ENCODE data around the gene KCTD3. TPM values are rescaled to one million over a fixed set of nuclear protein-coding genes. Genes with fewer than 3 reads are reported as not detected.

The KCTD3 gene
- polyA plus RNA-seq, 1 donor (not counting 4 experiments of a cell fraction or from before 2014, with no cell fraction given): 43.4 TPM

DNA sequence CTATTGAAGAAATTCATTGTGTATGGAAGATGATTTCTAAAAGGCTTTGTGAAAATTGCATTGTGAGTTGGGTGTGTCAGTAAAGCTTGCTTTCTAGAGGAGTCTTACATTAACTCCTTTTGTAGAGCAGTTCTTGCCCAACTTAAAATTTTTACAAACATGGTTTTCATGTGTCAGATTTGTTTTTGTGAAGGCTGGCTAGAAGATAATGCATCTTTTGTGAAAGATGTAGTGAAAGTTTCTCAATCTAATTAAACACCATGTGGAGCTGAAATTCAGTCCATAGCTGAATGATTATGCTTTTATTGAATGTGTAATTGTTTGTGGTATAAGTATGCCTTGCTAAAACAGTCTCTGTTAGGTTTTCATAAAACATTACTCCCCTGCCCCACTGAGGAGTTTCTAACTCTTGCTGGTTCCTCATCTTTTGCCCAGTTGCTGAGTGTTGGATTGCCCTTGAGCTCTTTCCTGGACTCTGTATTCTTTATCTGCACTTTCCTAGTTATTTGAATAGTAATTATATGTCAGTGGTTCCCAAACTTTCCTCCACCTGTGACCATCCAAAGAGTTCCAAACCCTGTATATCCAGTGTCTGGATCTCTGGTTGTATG, 38.0 kb downstream of the KCTD3 start:
- H3K79me2 ChIP-seq (ENCODE audit: control insufficient read depth, insufficient read depth, low read length): no peaks in the 10 kb centered on the region
- DNase-seq (ENCODE audit: low read depth, low spot score) (no peak), FAIRE-seq (no peak)
- no peaks in the 10 kb centered on the region for H4K20me1 ChIP-seq (ENCODE audit: control insufficient read depth, extremely low read depth, insufficient read depth, low read length)
- no peaks in the 10 kb centered on the region for H3K9me3 ChIP-seq (ENCODE audit: control insufficient read depth, low read depth, low read length)
- no peaks in the 10 kb centered on the region for H3K27me3 ChIP-seq (ENCODE audit: control insufficient read depth, extremely low read depth, insufficient read depth, low read length)
- dilution Hi-C loops (cut with MboI; ENCODE audit: extremely low pct_ligation_motif_present, low sequenced_read_pairs): no loop called here
- H3K36me3 ChIP-seq (ENCODE audit: control insufficient read depth in 2 of 2, extremely low read depth in 1 of 2, insufficient read depth in 2 of 2, low read length in 2 of 2): no peaks in the 10 kb centered on the region
- H3K9me1 ChIP-seq (ENCODE audit: control insufficient read depth, extremely low read depth, insufficient read depth, low read length): no peaks in the 10 kb centered on the region
- no peak overlapping the region for H2AFZ ChIP-seq (ENCODE audit: control insufficient read depth, low read length)
- no peak for TF ChIP-seq EZH2 (IDR thresholded peaks at IDR 0.05; ENCODE audit: low read length)
- TF ChIP-seq, protein P1, sequence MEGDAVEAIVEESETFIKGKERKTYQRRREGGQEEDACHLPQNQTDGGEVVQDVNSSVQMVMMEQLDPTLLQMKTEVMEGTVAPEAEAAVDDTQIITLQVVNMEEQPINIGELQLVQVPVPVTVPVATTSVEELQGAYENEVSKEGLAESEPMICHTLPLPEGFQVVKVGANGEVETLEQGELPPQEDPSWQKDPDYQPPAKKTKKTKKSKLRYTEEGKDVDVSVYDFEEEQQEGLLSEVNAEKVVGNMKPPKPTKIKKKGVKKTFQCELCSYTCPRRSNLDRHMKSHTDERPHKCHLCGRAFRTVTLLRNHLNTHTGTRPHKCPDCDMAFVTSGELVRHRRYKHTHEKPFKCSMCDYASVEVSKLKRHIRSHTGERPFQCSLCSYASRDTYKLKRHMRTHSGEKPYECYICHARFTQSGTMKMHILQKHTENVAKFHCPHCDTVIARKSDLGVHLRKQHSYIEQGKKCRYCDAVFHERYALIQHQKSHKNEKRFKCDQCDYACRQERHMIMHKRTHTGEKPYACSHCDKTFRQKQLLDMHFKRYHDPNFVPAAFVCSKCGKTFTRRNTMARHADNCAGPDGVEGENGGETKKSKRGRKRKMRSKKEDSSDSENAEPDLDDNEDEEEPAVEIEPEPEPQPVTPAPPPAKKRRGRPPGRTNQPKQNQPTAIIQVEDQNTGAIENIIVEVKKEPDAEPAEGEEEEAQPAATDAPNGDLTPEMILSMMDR (optimal IDR thresholded peaks at IDR 0.05 in 1 of 3, IDR thresholded peaks at IDR 0.05 in 1 of 3, conservative IDR thresholded peaks at IDR 0.05 in 1 of 3; ENCODE audit: extremely low read depth in 1 of 3, insufficient read depth in 2 of 3, low read length in 3 of 3): no peak
- peaks cover 5% of the 10 kb centered on the region for H3K4me1 ChIP-seq (ENCODE audit: control insufficient read depth, extremely low read depth, insufficient read depth, low read length)
- no peak overlapping the region for H3K9ac ChIP-seq (ENCODE audit: control insufficient read depth, extremely low read depth, insufficient read depth, low read length)
- H3K4me2 ChIP-seq (ENCODE audit: control insufficient read depth, extremely low read depth, insufficient read depth, low read depth, low read length): no peak overlapping the region
- H3K27ac ChIP-seq (ENCODE audit: control insufficient read depth, insufficient read depth, low read length): no peak overlapping the region
- no peak overlapping the region for H3K4me3 ChIP-seq (ENCODE audit: control insufficient read depth in 2 of 3, extremely low read depth in 1 of 3, insufficient read depth in 2 of 3, low read depth in 1 of 3, low read length in 3 of 3)

DNA sequence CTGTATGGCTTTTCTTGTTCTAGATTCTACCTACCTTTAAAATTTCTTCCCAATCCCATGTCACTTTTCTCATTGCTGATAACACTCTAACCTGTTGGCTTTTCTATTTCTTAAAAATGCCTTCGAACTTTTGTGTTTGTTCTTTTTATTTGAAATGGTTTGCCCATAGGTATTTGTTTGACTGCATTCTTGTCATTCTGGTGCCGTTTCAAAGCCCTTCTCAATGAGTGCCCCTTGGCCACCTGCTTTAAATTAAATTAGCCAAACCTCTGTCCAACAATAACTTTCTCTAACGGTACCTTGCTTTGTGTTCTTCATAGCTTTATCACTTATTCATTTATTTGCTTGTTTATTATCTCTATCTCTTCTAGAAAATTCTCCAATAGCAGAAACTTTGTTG, 38.9 kb downstream of the KCTD3 start:
- DNase-seq (ENCODE audit: low read depth, low spot score) (no peak), FAIRE-seq (no peak)
- Histone ChIP-seq H3K9ac (ENCODE audit: control insufficient read depth, extremely low read depth, insufficient read depth, low read length) (no peak overlapping the region), H3K4me3 (ENCODE audit: control insufficient read depth in 2 of 3, extremely low read depth in 1 of 3, insufficient read depth in 2 of 3, low read depth in 1 of 3, low read length in 3 of 3) (no peak overlapping the region), H3K4me2 (ENCODE audit: control insufficient read depth, extremely low read depth, insufficient read depth, low read depth, low read length) (no peak overlapping the region), H4K20me1 (ENCODE audit: control insufficient read depth, extremely low read depth, insufficient read depth, low read length) (no peaks in the 10 kb centered on the region), H3K27me3 (ENCODE audit: control insufficient read depth, extremely low read depth, insufficient read depth, low read length) (no peaks in the 10 kb centered on the region), H3K9me1 (ENCODE audit: control insufficient read depth, extremely low read depth, insufficient read depth, low read length) (no peaks in the 10 kb centered on the region), H3K27ac (ENCODE audit: control insufficient read depth, insufficient read depth, low read length) (no peak overlapping the region), H3K4me1 (ENCODE audit: control insufficient read depth, extremely low read depth, insufficient read depth, low read length) (peaks cover 5% of the 10 kb centered on the region), H3K79me2 (ENCODE audit: control insufficient read depth, insufficient read depth, low read length) (no peaks in the 10 kb centered on the region), H2AFZ (ENCODE audit: control insufficient read depth, low read length) (no peak overlapping the region), H3K36me3 (ENCODE audit: control insufficient read depth in 2 of 2, extremely low read depth in 1 of 2, insufficient read depth in 2 of 2, low read length in 2 of 2) (no peaks in the 10 kb centered on the region), H3K9me3 (ENCODE audit: control insufficient read depth, low read depth, low read length) (no peaks in the 10 kb centered on the region)
- TF ChIP-seq, protein P1 (optimal IDR thresholded peaks at IDR 0.05 in 1 of 3, IDR thresholded peaks at IDR 0.05 in 1 of 3, conservative IDR thresholded peaks at IDR 0.05 in 1 of 3; ENCODE audit: extremely low read depth in 1 of 3, insufficient read depth in 2 of 3, low read length in 3 of 3): no peak
- no peak for TF ChIP-seq EZH2 (IDR thresholded peaks at IDR 0.05; ENCODE audit: low read length)
- dilution Hi-C loops (cut with MboI; ENCODE audit: extremely low pct_ligation_motif_present, low sequenced_read_pairs): no loop called here
